HG02852 (cell line): ENCODE measurements around the gene CERS6.
"Not testable (repeated sequence)": the region's sequence is repeated elsewhere in the genome, so short reads cannot be mapped to it uniquely, and the experiment has no call there.

Source experiments
- ATAC-seq: cut with Tn5 transposase; IDR thresholded peaks from one replicate; pipeline ENCODE4 v1.9.1; 2021; ENCODE audit warnings: mild to moderate bottlenecking, moderate library complexity; ENCODE audit not compliant: unreplicated experiment

Gene CERS6

DNA sequence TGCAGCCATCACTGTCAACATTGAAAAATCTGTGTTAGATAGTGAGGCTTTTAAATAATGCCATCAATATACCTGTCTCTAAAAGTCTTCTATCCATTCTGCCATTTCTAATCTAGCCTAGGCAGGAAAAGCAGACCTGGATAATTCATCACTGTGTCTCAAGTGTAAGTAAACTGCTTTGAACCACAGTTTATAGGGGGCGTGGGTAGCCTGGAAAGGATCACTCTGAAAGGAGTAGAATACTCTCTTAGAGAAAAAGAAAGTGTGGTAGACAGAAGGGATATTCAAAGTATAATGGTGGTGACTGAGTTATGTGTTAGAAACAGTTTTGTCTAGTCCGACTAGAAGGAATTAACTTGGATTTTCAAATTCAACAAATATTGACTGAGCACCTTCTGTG lies 40.8 kb downstream of the CERS6 start:
- no peak for ATAC-seq

DNA sequence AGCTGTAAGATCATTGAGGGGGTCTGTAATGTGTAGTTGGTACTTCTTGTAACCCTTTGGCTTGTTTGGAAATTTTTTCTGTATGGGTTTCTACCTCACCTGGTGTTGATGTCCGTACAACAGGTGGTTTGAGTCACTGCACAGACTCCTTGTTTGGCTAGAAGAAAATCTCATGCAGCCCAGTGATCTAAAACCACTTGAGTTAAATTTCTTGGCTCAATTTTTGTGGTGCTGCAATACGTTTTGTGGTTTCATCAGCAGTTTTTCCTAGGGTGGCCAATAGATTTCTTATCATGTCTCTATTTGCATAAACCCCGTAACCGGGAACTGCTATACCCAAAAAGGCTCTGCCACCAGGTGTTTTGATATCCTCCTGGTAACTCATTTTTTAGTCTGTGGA lies 43.4 kb downstream of the CERS6 start:
- ATAC-seq: no peak

DNA sequence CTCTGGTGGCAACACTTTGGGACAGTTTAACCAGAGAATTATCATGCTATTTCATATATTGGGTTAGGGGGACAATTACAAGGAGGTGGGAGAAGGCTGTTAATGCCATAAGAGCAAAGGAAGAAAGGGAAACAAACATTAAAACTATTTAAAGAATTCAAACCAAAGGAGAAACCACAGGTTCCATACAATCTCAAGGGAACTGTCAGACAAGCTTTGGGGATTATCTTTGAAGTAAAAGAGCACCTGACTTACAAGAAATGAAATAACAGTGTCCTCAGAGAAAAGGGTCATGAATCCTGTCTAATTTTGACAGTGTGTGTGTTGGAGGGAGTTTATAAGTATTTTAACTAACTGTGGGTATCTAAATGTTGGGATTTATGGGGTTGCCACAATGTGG lies 44.4 kb downstream of the CERS6 start:
- ATAC-seq: no peak

DNA sequence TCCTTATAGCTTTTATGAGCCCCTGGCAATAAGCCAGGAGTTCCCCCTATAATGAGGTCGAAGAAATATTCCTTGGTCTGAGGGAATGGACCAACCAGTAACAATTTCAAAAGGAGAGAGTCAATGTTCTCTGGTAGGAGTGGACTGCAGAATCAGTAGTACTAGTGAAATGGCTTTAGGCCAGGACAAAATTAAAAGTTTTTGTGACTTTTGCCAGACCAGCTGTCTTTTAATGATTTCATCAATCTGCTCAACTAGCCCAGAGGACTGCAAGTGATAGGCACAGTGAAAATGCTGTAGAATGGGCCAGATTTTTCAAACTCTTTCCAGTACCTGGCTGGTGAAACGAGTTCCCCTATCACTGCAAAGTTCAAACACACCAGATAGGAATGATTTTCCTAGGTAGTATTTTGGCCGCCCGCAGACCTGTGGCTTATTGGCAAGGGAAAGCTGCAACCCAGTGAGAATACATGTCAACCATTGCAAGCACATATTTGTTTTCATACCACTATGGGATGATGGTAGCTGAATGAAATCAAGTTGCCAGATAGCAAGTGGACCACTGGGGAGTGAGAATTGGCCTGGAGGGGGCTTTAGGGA lies 45.5 kb downstream of the CERS6 start:
- ATAC-seq: no peak

DNA sequence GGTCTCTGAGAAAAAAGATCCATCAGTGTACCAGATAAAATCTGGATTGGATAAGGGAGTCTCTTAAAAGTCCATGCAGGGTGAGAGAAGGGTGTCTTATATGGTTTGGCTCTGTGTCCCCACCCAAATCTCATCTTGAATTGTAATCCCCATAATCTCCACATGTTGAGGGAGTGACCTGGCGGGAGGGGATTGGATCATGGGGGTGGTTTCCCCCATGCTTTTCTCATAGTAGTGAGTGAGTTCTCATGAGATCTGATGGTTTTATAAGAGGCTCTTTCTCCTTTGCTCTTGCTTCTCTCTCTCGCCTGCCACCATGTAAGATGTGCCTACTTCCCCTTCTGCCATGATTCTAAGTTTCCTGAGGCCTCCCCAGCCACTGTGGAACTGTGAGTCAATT lies 46.8 kb downstream of the CERS6 start:
- not testable (repeated sequence) for ATAC-seq

DNA sequence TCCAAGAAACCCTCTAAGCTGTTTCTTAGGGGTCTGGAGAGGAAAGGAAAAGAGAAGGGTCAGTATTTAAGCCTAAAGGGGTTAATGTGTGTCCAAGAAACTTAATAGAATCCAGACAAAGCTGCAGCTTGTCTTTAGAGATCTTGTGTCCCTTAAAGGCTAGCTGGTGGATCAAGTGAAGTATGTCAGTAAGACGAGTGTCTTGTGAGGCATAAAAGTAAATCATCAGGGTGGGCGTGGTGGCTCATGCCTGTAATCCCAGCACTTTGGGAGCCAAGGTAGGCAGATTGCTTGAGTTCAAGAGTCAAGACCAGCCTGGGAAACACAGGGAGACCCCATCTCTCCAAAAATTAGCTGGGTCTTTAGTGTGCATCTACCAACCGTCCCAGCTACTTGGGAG lies 47.8 kb downstream of the CERS6 start:
- ATAC-seq: no peak

DNA sequence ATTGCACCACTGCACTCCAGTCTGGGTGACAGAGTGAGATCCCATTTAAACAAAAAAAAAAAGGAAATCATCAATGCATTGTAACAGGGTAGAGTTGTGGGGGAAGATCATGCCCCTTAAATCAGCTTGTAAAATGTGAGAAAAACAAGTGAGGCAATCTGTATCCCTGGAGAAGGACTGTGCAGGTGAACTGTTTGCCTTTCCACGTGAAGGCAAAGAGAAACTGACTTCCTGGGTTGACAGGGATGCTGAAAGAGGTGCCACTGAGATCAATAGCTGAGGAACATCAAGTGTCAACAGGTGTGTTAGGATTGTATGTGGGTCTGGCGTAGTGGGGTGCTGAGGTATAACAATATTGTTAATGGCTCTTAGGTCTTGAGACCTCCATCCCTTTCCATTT lies 48.3 kb downstream of the CERS6 start:
- ATAC-seq: no peak

DNA sequence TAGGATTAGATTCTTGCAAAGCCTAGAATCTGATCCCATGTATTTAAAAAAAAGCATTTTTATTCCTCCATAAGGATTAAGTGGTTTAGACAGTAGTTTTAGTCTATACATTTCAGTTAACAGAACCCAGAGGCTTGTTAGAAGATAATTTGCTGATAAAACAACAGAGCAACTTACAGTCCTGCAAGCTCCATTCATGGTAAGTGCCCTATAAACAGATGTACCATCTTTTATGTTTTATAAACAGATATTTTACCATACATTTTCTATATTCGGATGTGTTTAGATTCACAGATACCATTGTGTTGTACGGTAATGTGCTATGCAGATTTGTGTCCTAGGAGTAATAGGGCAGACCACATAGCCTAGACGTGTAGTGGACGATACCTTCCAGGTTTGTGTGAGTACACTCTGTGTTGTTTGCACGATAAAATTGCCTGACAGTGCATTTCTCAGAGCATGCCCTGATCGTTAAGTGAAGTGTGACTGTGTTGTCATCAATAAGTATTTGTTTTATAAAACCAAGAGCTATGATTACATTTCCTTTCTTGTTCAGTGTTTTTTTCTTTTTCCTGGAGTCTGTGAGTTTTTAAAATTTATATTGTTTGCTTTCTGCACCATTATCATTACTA lies 54.2 kb downstream of the CERS6 start:
- ATAC-seq: no peak

DNA sequence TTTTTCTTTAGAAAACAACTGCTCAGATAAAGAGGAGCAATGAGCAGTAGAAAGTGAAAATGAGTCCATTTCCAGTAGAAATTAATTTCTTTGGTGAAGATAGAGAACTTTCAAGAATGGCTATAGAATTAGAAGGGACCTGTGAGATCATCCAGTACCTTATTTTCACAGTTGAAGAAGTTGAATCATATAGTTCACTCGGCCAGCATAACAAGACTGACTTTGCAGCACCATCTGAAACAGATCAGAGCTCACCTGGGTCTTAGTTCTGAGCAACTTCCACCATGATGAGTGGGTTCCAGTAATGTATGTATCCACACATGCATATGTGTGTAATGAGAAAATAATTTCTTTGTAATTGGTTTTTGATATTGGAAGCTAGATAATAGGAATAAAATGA lies 58.6 kb downstream of the CERS6 start:
- no peak for ATAC-seq

DNA sequence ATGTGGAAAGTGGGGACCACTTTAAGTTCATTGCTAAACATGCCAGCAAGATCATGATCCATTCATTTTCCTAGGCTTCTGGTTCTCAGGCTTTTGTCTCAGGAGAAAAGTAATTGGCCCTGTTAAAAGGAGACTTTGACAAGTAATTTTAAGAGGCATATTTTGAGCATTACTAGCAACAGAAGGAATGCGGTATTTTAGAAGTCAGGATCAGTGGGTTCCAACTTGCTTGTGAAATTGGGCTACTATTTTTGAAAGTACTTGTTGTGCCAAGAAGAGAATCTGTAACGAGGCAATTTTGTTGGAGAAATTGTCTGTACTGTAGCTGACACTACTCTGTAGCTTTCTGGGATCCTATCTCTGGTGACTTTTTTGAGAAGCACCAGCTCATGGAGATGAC lies 59.4 kb downstream of the CERS6 start:
- ATAC-seq: no peak

DNA sequence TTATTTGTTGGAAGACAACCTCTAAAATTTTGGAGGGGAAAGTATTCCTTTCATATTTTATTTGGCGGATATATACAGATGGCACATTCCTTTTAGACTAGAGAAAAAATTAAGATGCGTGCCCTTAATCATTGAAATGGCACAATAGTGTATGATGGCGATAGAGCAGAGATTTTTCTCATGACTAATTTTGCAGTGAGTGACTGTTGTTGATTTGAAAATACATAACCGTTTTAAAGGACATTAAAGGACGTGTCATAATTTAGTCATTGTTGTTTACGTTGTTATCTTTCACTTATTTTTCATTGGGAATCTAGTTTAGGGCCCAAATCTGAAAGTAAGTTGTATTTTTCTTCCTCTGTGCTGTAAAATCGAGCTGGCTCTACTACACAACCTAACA lies 61.7 kb downstream of the CERS6 start:
- ATAC-seq: no peak

DNA sequence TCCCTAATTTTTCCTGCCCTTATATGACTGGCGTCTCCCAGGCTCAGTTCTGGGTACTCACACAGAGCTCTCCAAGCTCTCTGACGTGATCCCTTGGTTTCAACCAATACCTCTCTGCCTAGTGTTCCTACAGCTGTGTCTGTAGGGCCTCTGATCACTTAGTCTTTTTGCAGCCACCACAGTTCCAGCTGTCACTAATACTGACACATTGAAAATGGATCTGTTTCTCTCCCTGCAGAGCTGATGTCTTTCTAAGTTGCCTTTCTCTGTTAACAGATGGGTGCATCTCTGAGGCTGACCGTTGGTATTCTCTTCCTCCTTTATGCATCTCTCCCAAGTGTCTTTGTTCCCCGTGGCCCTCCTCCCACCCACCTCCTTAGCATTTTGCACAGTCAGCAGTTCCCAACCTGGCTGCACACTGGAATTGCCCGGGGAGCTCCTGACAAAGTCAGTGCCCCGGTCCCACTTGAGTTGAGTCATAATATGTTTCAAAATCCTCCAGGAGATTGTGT lies 62.5 kb downstream of the CERS6 start:
- ATAC-seq: peak; percentile 58

DNA sequence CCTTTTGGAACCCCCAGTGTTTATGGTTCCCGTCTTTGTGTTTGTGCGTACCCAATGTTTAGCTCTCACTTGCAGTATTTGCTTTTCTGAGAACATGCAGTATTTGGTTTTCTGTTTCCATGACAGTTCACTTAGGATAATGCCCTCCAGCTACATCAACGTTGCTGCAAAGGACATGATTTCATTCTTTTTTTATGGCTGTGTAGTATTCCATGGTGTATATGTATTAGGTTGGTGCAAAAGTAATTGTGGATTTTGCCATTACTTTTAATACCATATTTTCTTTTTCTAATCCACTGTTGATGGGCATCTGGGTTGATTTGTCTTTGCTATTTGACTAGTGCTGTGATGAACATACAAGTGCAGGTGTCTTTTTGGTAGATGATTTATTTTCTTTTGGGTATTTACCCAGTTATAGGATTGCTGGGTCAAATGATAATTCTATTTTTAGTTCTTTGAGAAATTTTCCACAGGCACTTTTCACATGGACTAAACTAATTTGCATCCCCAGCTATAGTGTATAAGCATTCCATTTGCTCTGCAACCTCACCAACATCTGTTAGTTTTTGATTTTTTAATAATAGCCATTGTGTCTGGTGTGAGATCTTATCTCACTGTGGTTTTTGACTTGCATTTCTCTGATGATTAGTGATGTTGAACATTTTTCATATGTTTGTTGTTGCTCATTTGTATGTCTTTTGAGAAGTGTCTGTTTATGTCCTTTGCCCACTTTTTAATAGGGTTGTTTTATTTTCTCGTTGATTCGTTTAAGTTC lies 63.6 kb downstream of the CERS6 start:
- no peak for ATAC-seq

DNA sequence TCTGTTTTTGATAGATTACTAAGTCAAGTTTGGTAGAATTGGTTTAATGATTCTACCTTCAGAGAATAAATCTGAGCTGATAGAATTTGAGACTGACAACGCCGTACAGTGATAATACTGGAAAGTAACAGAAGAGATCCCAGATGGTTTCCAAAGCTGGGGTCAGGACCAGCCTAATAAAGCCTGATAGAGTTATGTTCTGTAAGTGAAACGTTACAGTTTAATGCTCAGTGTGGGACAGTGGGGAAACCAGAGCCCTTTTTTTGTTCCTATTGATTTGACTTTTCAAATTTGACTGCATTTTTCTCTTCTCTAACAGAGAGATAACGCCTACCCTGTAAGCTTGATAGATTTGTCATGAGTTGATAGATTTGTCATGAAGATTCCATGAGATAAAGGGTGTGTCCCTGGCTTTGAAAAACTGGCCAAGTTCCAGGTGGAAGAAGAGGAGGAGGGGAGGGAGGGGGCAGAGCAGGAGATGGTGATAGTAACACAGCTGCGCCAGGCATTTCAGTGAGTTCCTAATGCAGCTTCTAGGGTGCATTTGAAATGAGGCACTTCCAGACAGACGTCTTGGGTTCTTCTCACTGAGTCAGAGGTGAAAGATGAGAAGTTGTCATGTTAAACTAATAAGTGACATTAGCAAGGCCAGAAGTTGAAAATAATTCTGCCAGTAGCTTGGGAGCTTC lies 65.1 kb downstream of the CERS6 start:
- ATAC-seq: no peak

DNA sequence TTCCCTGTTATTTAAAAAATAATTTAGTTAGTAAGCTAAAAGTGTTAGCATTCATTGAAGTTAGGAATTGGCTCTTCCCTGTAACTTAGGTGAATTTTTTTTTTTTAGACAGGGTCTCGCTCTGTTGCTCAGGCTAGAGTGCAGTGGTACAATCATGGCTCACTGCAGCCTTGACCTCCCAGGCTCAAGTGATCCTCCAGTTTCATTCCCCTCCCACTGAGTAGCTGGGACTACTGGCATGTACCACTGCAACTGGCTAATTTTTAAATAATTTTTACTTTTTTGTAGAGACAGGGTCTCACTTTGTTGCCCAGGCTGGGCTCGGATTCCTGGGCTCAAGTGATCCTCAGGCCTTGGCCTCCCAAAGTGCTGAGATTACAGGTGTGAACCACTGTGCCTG lies 66.4 kb downstream of the CERS6 start:
- no peak for ATAC-seq

DNA sequence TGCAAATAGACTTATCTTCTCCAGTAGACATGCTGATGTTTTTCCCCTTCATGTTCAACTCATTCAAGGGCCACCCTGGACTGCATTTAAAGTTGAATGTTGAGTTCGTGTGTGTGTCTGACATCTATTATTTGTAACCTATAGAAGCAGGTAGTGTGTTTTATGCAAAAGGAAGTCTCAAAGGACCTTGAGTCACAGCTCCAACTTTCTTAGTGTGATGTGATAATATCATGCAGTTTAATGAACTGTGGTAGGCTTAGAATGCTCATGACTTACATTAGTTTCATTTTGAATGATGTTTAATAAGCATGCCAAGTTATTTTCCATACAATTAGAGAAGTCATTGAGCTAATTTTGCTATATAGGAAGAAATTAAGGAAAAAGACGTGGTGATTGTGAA lies 67.9 kb downstream of the CERS6 start:
- peak; percentile 40 for ATAC-seq

DNA sequence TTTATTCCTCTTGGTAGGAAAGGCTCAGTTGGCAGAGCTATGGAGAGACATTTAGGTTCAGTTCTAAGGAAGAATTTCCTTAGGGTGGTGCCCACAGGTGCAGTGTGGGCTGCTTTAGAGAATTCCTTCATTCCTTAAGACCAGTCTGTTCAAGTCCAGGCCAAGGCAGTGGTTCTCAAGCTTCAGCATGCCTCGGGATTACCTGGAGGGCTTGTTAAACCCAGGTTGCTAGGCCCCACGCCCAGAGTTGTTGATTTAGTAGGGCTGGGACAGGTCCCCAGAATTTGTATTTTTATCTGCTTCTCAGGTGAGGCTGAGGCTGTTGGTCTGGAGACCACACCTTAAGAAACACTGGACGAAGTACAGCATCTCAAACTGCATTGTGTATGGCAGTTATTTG lies 68.9 kb downstream of the CERS6 start:
- no peak for ATAC-seq

DNA sequence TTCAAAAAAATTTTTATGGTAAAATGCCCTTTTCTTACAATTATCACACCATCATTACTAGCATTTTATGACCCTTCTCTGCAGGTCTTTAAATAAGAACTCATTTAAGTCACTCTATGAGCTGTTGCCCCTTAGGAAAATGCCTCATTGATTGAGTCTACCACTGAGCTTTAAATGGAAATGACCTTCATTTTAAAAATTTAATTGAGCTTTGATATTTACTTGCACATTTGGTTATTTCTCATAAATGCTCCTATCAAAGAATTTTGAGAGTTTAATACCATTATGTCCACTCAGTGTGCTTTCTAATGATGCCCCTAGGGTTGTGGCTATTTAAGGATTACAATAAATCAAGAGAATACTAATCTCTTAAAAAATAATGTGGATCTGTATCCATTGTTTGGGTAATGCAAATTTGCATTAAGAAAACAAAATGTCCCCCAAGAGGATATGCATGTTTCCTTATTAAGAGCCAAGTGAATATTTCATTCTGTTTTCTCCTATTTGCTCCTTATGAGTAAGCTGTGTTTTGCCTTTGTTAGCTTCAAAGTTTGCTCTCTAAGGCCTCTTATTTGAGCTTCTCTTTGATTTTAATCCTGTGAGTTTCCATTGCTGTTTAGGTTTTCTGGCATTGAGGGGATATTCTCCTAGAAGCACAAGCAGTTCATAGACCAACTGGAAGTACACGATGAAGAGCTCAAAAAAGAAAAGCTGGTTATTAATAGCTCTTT lies 69.8 kb downstream of the CERS6 start:
- ATAC-seq: no peak

DNA sequence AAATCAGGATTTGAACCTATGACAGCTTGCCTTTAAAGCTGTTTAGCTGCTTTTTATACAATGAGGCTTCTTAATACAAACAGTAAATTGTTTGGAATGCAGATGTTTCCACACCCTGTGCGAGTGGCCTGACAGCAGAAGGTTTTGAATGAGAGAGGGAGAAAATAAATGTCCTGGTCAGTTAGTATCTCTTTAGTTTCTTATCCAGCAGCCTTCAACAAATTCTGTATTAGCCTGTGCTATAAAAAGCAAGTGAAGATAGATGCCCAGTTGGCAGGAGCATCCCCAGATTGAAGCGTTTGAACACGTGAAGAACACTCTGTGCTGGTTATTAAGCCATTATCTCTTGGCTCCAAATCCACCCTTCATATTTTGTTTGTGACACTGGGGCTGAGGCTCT lies 70.6 kb downstream of the CERS6 start:
- ATAC-seq: no peak

DNA sequence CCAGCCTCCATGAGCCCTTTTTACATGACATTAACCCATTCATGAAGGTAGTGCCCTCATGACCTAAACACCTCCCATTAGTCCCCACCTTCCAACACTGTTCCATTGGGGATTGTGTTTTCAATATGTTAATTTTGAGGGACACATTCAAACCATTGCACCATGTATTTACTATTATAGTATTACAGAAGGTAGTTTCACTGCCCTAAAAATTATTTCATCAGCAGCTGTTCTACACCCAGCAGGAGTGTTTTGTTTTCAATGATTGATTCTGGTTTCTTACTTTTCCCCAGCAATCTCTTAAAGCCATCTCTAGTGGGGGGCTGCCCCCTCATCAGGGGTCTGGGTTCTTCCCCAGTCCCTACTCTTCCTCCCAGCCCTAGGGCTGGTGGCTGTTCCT lies 71.9 kb downstream of the CERS6 start:
- ATAC-seq: no peak

DNA sequence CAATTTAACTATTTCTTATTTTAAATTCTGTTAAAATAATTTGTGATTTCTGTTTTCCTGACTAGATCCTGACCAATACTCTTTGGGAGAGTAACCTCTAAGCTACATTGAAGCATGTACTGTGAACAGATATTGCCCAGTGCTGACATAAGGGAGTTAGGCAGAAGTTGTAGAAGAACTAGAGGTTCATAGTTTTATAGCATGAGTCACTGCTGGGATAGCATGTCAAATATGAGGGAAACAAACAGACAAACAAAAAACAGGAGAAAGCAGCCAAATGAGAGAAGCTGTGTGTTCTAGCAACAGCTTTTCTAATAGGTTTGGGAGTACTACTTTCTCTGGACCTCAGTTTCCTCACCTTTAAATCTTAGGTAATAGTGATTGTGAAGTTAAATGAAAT lies 72.4 kb downstream of the CERS6 start:
- no peak for ATAC-seq
